Measurements from ENCODE around the gene GABPB2. TPM values are rescaled to one million over a fixed set of nuclear protein-coding genes. Genes with fewer than 3 reads are reported as not detected.

Gene GABPB2
- polyA plus RNA-seq, 2 of the 4 experiments (the other 2 are of a cell fraction), result 2.4 to 9.9 TPM

DNA sequence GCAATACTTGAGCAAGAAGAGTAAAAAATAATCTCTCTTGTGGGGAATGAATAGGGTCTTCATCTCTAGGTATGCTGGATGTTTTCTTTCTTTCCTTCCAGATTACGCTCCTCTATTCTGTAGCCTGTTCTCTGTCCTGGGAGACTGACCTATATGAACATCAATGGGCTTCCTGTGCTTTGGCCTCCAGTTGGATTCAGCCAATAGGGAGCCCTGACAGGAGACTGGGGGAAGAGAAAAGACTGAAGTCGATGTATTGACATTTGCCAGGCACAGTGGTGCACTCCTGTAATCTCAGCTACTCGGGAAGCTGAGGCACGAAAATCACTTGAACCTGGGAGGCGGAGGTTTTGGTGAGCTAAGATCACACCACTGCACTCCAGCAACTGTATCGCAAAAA lies 58.2 kb downstream of the GABPB2 start:
- no peaks in the 10 kb centered on the region for H3K9me3 ChIP-seq
- no peak for ATAC-seq
- H3K4me3 ChIP-seq, result no peak overlapping the region
- TF ChIP-seq ESRRA (IDR thresholded peaks at IDR 0.05; ENCODE audit: borderline replicate concordance, low read length) (no peak), SREBF2 (IDR thresholded peaks at IDR 0.05) (no peak), ZFP36 (IDR thresholded peaks at IDR 0.05; ENCODE audit: borderline replicate concordance, partially characterized antibody) (no peak), CBX8 (IDR thresholded peaks at IDR 0.05) (no peak), FOSB (CRISPR knock-in tag; IDR thresholded peaks at IDR 0.05) (no peak), ZSCAN20 (CRISPR knock-in tag; IDR thresholded peaks at IDR 0.05) (no peak), RARB (CRISPR knock-in tag; IDR thresholded peaks at IDR 0.05) (no peak), RCOR1 (IDR thresholded peaks at IDR 0.05; ENCODE audit: low read depth, low read length) (no peak), CHD2 (IDR thresholded peaks at IDR 0.05; ENCODE audit: low read length, partially characterized antibody) (no peak), EHF (CRISPR knock-in tag; IDR thresholded peaks at IDR 0.05) (no peak), SMC3 (IDR thresholded peaks at IDR 0.05) (no peak), MYC (IDR thresholded peaks at IDR 0.05; ENCODE audit: borderline replicate concordance, low read length) (no peak), GATA3 (IDR thresholded peaks at IDR 0.05; ENCODE audit: borderline replicate concordance) (no peak), HEYL (CRISPR knock-in tag; IDR thresholded peaks at IDR 0.05) (no peak)
- TF ChIP-seq, protein P1, sequence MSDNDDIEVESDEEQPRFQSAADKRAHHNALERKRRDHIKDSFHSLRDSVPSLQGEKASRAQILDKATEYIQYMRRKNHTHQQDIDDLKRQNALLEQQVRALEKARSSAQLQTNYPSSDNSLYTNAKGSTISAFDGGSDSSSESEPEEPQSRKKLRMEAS (IDR thresholded peaks at IDR 0.05), result no peak
- TF ChIP-seq, protein P2, sequence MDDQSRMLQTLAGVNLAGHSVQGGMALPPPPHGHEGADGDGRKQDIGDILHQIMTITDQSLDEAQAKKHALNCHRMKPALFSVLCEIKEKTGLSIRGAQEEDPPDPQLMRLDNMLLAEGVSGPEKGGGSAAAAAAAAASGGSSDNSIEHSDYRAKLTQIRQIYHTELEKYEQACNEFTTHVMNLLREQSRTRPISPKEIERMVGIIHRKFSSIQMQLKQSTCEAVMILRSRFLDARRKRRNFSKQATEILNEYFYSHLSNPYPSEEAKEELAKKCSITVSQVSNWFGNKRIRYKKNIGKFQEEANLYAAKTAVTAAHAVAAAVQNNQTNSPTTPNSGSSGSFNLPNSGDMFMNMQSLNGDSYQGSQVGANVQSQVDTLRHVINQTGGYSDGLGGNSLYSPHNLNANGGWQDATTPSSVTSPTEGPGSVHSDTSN (IDR thresholded peaks at IDR 0.05), result no peak
- DNase-seq (ENCODE audit: low read depth in 1 of 2, low spot score in 1 of 2), result no peak
- H3K4me2 ChIP-seq, result no peak overlapping the region
- 80% methylated on average over 6 of the region's 6 CpGs for WGBS (ENCODE audit: missing lambda C conversion rate)
- FAIRE-seq, result no peak
- no peaks in the 10 kb centered on the region for H3K4me1 ChIP-seq
- no peak overlapping the region for H3K27ac ChIP-seq
- CTCF ChIA-PET, result interaction anchor here (0.6 to 2.2 kb wide), 4 partner anchors 18 to 316 kb away, joined by 3 to 7 read pairs (median 4); partner anchors contain the start of gene VPS72
- POLR2A ChIA-PET, result no interaction called here

DNA sequence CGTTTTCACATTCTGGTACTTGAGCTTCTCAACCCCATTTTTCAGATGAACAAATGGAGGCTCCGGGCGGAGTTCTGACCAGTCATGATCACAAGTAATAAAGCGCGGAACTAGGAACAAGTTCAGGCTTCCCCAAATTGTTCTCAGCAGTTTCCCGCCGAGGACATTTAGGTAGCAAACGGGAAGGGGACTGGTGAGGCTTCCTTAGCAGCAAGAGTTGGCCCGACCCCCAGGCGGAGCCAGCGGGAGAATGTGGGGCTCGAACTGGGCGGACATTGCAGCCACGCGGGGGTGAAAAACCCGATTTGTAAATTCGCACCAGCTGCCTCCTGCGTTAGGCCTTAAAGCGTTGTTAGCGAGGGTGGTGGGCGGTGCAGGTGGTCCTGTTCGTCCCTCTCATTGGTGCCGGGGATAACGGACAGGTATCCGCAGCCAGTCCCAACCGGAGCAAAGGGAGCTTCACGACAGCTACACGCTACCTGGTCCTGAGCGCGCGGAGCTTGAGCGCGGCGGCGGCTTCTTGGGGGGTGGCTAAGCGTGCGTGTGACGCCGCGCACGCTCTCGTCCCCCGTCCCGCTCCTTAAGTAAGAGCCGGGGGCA lies 60.5 kb downstream of the GABPB2 start:
- TF ChIP-seq MAFK (IDR thresholded peaks at IDR 0.05; ENCODE audit: partially characterized antibody) (no peak), EHMT2 (IDR thresholded peaks at IDR 0.05; ENCODE audit: low read depth) (no peak), KDM5A (IDR thresholded peaks at IDR 0.05) (no peak), HOXB13 (CRISPR knock-in tag; IDR thresholded peaks at IDR 0.05; ENCODE audit: low read depth) (no peak), EP300 (IDR thresholded peaks at IDR 0.05) (no peak), HDAC2 (IDR thresholded peaks at IDR 0.05) (no peak), TFCP2L1 (CRISPR knock-in tag; IDR thresholded peaks at IDR 0.05) (no peak), NPAS2 (CRISPR knock-in tag; IDR thresholded peaks at IDR 0.05; ENCODE audit: borderline replicate concordance) (no peak)
- TF ChIP-seq, protein P3, sequence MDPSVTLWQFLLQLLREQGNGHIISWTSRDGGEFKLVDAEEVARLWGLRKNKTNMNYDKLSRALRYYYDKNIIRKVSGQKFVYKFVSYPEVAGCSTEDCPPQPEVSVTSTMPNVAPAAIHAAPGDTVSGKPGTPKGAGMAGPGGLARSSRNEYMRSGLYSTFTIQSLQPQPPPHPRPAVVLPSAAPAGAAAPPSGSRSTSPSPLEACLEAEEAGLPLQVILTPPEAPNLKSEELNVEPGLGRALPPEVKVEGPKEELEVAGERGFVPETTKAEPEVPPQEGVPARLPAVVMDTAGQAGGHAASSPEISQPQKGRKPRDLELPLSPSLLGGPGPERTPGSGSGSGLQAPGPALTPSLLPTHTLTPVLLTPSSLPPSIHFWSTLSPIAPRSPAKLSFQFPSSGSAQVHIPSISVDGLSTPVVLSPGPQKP (IDR thresholded peaks at IDR 0.05; ENCODE audit: low read depth, low read length), result no peak
- TF ChIP-seq, protein P4, sequence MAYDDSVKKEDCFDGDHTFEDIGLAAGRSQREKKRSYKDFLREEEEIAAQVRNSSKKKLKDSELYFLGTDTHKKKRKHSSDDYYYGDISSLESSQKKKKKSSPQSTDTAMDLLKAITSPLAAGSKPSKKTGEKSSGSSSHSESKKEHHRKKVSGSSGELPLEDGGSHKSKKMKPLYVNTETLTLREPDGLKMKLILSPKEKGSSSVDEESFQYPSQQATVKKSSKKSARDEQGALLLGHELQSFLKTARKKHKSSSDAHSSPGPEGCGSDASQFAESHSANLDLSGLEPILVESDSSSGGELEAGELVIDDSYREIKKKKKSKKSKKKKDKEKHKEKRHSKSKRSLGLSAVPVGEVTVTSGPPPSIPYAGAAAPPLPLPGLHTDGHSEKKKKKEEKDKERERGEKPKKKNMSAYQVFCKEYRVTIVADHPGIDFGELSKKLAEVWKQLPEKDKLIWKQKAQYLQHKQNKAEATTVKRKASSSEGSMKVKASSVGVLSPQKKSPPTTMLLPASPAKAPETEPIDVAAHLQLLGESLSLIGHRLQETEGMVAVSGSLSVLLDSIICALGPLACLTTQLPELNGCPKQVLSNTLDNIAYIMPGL (CRISPR knock-in tag; IDR thresholded peaks at IDR 0.05; ENCODE audit: borderline replicate concordance), result no peak
- DNase-seq (ENCODE audit: low read depth in 1 of 2, low spot score in 1 of 2) (no peak), ATAC-seq (no peak), FAIRE-seq (no peak)
- WGBS (ENCODE audit: missing lambda C conversion rate), result 90% methylated on average over 45 of the region's 45 CpGs
- Histone ChIP-seq H3K4me3 (no peak overlapping the region), H3K4me2 (no peak overlapping the region), H3K9me3 (no peaks in the 10 kb centered on the region), H3K4me1 (no peaks in the 10 kb centered on the region), H3K27ac (no peak overlapping the region)
- ChIA-PET CTCF (interaction anchor here (1.0 to 1.7 kb wide), 5 partner anchors 22 to 60 kb away, joined by 3 to 5 read pairs (median 4); partner anchors contain the start of genes GABPB2 and TNFAIP8L2), POLR2A (no interaction called here)

Data from A549 (cell line).